K562 (cell line): ENCODE data around the gene CCDC18. TPM values are rescaled to one million over a fixed set of nuclear protein-coding genes. Genes with fewer than 3 reads are reported as not detected.

Experiments
- BHLHE40 ChIP-seq: IDR thresholded peaks from 2 replicates; pipeline ENCODE4 v1.6.1; 2011; ENCODE audit warnings: low read length, improper control_type of control experiment
- C11orf30 ChIP-seq: fragments of 450-650 bp; IDR thresholded peaks from 2 replicates; pipeline ENCODE4 v1.6.1; 2016; ENCODE audit warnings: low read depth, mild to moderate bottlenecking
- CBFB ChIP-seq: sonication (generic); formaldehyde crosslinking; IDR thresholded peaks from 2 replicates; pipeline ENCODE4 v1.4.0; 2020; ENCODE audit warnings: mild to moderate bottlenecking, missing genetic modification reagents
- CEBPG ChIP-seq, 3 experiments: fragments of 200-800 bp in 1 of 3; sonication (Bioruptor generic) in 1 of 3; sonication (generic) in 1 of 3; formaldehyde crosslinking in 1 of 3; IDR thresholded peaks in 2 of 3; conservative IDR thresholded peaks in 1 of 3; 2 replicates each; pipeline versions ENCODE4 v1.6.1 to v1.8.0; 2016 to 2022; ENCODE audit warnings: missing compliant biosample characterization in 2 of 3, missing genetic modification characterization in 2 of 3, mild to moderate bottlenecking in 1 of 3, missing genetic modification reagents in 1 of 3
- ELF2 ChIP-seq: fragments of 250-450 bp; sonication (Bioruptor Pico); IDR thresholded peaks from 2 replicates; pipeline ENCODE4 v1.5.0; 2021; ENCODE audit warnings: mild to moderate bottlenecking
- EP400 ChIP-seq: fragments of 450-650 bp; IDR thresholded peaks from 2 replicates; pipeline ENCODE4 v1.6.1; 2017; ENCODE audit warnings: antibody characterized with exemption, mild to moderate bottlenecking, moderate library complexity
- HNRNPH1 ChIP-seq: fragments of 200-400 bp; formaldehyde crosslinking; optimal IDR thresholded peaks from 2 replicates; pipeline ENCODE3; 2017; ENCODE audit warnings: low read depth, mild to moderate bottlenecking, low read length, moderate library complexity
- IFI16 ChIP-seq: fragments of 250-450 bp; sonication (Bioruptor Pico); IDR thresholded peaks from 2 replicates; pipeline ENCODE4 v2.1.2; 2022; ENCODE audit warnings: mild to moderate bottlenecking, inconsistent platforms
- JUN ChIP-seq, 2 experiments: sonication (generic) in 1 of 2; formaldehyde crosslinking in 1 of 2; IDR thresholded peaks; 2 replicates each; pipeline versions ENCODE4 v1.6.1 to v1.8.0; 2012 to 2022; ENCODE audit warnings: borderline replicate concordance in 2 of 2, mild to moderate bottlenecking in 2 of 2, improper control_type of control experiment in 1 of 2, low read depth in 1 of 2, low read length in 1 of 2, missing genetic modification reagents in 1 of 2
- MEIS2 ChIP-seq: fragments of 450-650 bp; IDR thresholded peaks from 2 replicates; pipeline ENCODE4 v1.6.1; 2014; ENCODE audit warnings: mild to moderate bottlenecking; ENCODE audit not compliant: partially characterized antibody
- MXI1 ChIP-seq: IDR thresholded peaks from 2 replicates; pipeline ENCODE4 v1.6.1; 2011; ENCODE audit warnings: low read depth, mild to moderate bottlenecking, improper control_type of control experiment, low read length
- NRF1 ChIP-seq, 2 experiments: fragments of 450-650 bp; IDR thresholded peaks in 1 of 2; conservative IDR thresholded peaks in 1 of 2; 2 replicates each; pipeline ENCODE4 v1.6.1; 2014; ENCODE audit warnings: mild to moderate bottlenecking in 2 of 2
- PTTG1 ChIP-seq: fragments of 450-650 bp; IDR thresholded peaks from 2 replicates; pipeline ENCODE4 v1.6.1; 2016; ENCODE audit warnings: low read depth, mild to moderate bottlenecking, missing genetic modification characterization, missing compliant biosample characterization
- RBM39 ChIP-seq: fragments of 200-400 bp; formaldehyde crosslinking; optimal IDR thresholded peaks from 2 replicates; pipeline ENCODE3; 2018; ENCODE audit warnings: low read depth, low read length
- RNF2 ChIP-seq: sonication (generic); IDR thresholded peaks from 2 replicates; pipeline ENCODE4 v1.6.1; 2016
- TEAD4 ChIP-seq, 2 experiments: sonication (generic) in 1 of 2; formaldehyde crosslinking in 1 of 2; IDR thresholded peaks; 2 replicates each; pipeline versions ENCODE4 v1.6.1 to v1.8.0; 2012 to 2022; ENCODE audit warnings: borderline replicate concordance in 1 of 2, inconsistent platforms in 1 of 2, low read length in 1 of 2, mild to moderate bottlenecking in 1 of 2, missing genetic modification reagents in 1 of 2
- THRAP3 ChIP-seq: fragments of 450-650 bp; IDR thresholded peaks from 2 replicates; pipeline ENCODE4 v1.6.1; 2016; ENCODE audit warnings: mild to moderate bottlenecking, inconsistent platforms, borderline replicate concordance
- ZBTB8A ChIP-seq: fragments of 450-650 bp; IDR thresholded peaks from 2 replicates; pipeline ENCODE4 v1.6.1; 2018; ENCODE audit warnings: mild to moderate bottlenecking, moderate library complexity; ENCODE audit not compliant: partially characterized antibody
- ZNF143 ChIP-seq: sonication (generic); formaldehyde crosslinking; IDR thresholded peaks from 2 replicates; pipeline ENCODE4 v1.9.0; 2022; ENCODE audit warnings: mild to moderate bottlenecking, missing genetic modification reagents
- ZNF165 ChIP-seq: fragments of 250-450 bp; sonication (Bioruptor Pico); IDR thresholded peaks from 2 replicates; pipeline ENCODE4 v1.4.0; 2020; ENCODE audit warnings: borderline replicate concordance
- ZNF75A ChIP-seq: fragments of 450-650 bp; formaldehyde crosslinking; IDR thresholded peaks from 2 replicates; pipeline ENCODE4 v1.4.0; 2020; ENCODE audit warnings: mild to moderate bottlenecking
- polyA plus RNA-seq, 8 experiments: library from polyadenylated mRNA; depleted of rRNA in 4 of 8; stranded (reverse) in 5 of 8; unstranded in 3 of 8; fragments of >200 nt; fragmentation: Nextera tagmentation in 2 of 8; fragmentation: Illumina TruSeq in 1 of 8; extraction: Ambion mirVana in 2 of 8; extraction: Trizol in 1 of 8; gene quantifications; 2 replicates each; pipeline versions ENCODE4 v1.2.1 to v1.2.3, GENCODE V29; 2011 to 2014; ENCODE audit warnings: inconsistent platforms in 1 of 8, missing spikeins in 1 of 8
- total RNA-seq, 7 experiments: library from RNA; depleted of rRNA in 6 of 7; stranded (reverse); fragments of >200 nt in 6 of 7; fragmentation: Illumina TruSeq in 2 of 7; extraction: Trizol in 2 of 7; gene quantifications; 2 replicates each; pipeline versions ENCODE4 v1.2.1 to v1.2.3, GENCODE V29; 2011 to 2021; ENCODE audit warnings: low replicate concordance in 1 of 7
- TF ChIP-seq, protein P1 (sequence below): fragments of 450-650 bp; formaldehyde crosslinking; IDR thresholded peaks from 2 replicates; pipeline ENCODE4 v1.4.0; 2022; ENCODE audit warnings: missing genetic modification characterization
- TF ChIP-seq, protein P2 (sequence below): fragments of 250-450 bp; sonication (Bioruptor Pico); IDR thresholded peaks from 2 replicates; pipeline ENCODE4 v1.4.0; 2020; ENCODE audit warnings: mild to moderate bottlenecking, moderate library complexity

CCDC18 gene
- total and polyA plus RNA-seq, 9 of the 15 experiments (the other 6 are each of a cell fraction or from before 2014, with no cell fraction given) = 19.5 to 34.2 (median 24.3) TPM

DNA sequence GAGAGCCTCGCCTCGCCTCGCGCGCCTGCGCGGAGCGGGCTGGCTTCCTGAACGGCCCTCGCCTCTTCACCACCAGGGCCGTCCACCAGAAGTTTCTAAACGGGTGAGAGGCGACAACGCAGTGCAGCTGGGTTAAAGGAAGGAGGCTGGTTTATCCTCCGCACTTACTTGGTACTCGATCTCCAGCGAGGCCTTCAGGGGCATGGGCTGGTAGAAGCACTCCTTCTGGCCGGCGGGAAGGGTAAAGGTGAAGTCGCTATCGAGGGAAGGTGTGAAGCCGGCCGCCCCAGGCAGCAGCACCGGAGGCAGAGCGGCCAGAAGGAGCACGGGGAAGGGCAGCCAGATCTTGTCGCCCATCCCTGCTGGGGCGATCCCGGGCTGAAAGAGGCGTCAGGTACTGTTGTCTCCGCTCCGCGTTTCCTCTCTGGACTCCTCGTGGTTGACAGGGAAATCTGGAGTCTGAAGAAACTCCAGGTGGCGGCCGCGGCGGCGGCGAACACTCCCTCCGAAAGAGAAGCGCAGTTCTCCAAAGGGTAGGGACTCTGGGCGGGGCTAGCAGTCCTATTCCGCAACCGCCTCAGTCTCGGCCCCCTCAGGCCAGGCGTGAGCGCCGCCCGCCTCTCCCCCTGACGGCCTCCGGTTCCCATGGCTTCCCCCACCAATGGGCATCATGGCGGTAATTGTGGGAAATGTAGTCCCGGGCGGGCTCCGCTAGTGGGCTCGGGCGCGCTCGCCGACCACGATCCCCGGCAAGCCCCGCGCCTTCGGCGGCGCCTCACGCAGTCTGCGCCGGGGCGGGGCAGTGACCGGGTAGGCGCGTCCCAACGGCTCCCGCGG is 420 bp upstream of the CCDC18 start, which contains the start of gene TMED5 (continued):
- TF ChIP-seq TEAD4 (IDR thresholded peaks at IDR 0.05; ENCODE audit: low read length) (no peak), TEAD4 (CRISPR knock-in tag; IDR thresholded peaks at IDR 0.05; ENCODE audit: borderline replicate concordance) (no peak), NRF1 (conservative IDR thresholded peaks at IDR 0.05 in 1 of 2, IDR thresholded peaks at IDR 0.05 in 1 of 2) (peak; percentile 97 to 98), ZNF75A (CRISPR knock-in tag) (no peak), RNF2 (peak; percentile 25; the same call in 1 of the 2 replicates), ZNF143 (CRISPR knock-in tag) (peak; percentile 93), JUN (IDR thresholded peaks at IDR 0.05; ENCODE audit: borderline replicate concordance, low read depth, low read length) (peak; percentile 16; the same call in 1 of the 2 replicates), JUN (CRISPR knock-in tag; IDR thresholded peaks at IDR 0.05; ENCODE audit: borderline replicate concordance) (no peak), RBM39 (no peak), MXI1 (peak; percentile 88), HNRNPH1 (no peak), THRAP3 (no peak), ZBTB8A (no peak), PTTG1 (tag) (no peak), MEIS2 (peak; percentile 1), ELF2 (CRISPR knock-in tag) (peak; percentile 27; the same call in 1 of the 2 replicates), CEBPG (CRISPR knock-in tag; IDR thresholded peaks at IDR 0.05) (peak; percentile 88), CEBPG (tag; conservative IDR thresholded peaks at IDR 0.05 in 1 of 2, IDR thresholded peaks at IDR 0.05 in 1 of 2) (peak; percentile 47 to 87; a peak in 3 of 4 replicates), ZNF165 (no peak), BHLHE40 (peak; percentile 48; the same call in 1 of the 2 replicates), CBFB (CRISPR knock-in tag) (0 out of 2 replicates have a peak, but pooled peaks have one; percentile 86), IFI16 (CRISPR knock-in tag) (no peak), EP400 (peak; percentile 62), C11orf30 (0 out of 2 replicates have a peak, but pooled peaks have one; percentile 26)
- TF ChIP-seq, protein P1, sequence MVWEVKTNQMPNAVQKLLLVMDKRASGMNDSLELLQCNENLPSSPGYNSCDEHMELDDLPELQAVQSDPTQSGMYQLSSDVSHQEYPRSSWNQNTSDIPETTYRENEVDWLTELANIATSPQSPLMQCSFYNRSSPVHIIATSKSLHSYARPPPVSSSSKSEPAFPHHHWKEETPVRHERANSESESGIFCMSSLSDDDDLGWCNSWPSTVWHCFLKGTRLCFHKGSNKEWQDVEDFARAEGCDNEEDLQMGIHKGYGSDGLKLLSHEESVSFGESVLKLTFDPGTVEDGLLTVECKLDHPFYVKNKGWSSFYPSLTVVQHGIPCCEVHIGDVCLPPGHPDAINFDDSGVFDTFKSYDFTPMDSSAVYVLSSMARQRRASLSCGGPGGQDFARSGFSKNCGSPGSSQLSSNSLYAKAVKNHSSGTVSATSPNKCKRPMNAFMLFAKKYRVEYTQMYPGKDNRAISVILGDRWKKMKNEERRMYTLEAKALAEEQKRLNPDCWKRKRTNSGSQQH = peak; percentile 74; the same call in 1 of the 2 replicates
- TF ChIP-seq, protein P2, sequence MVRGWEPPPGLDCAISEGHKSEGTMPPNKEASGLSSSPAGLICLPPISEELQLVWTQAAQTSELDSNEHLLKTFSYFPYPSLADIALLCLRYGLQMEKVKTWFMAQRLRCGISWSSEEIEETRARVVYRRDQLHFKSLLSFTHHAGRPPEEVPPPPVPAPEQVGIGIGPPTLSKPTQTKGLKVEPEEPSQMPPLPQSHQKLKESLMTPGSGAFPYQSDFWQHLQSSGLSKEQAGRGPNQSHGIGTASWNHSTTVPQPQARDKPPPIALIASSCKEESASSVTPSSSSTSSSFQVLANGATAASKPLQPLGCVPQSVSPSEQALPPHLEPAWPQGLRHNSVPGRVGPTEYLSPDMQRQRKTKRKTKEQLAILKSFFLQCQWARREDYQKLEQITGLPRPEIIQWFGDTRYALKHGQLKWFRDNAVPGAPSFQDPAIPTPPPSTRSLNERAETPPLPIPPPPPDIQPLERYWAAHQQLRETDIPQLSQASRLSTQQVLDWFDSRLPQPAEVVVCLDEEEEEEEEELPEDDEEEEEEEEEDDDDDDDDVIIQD (CRISPR knock-in tag) = no peak
